Endothelial cell of umbilical vein (primary cell): ENCODE results near the gene ERP29. TPM values are rescaled to one million over a fixed set of nuclear protein-coding genes. Genes with fewer than 3 reads are reported as not detected.
"Not testable (repeated sequence)": the region's sequence is repeated elsewhere in the genome, so short reads cannot be mapped to it uniquely, and the experiment has no call there.

Experiments used
- BruUV-seq: library from RNA; stranded (reverse); fragments of 400-500 nt; replicated peaks from 2 replicates; lab custom pipeline; 2021; lab: Mats Ljungman, UMichigan
- CTCF ChIA-PET: fragments of 300-600, 350-600 bp; sonication (Branson Sonifier 250); formaldehyde crosslinking; loops from one replicate; lab custom pipeline; 2021; ENCODE audit warnings: antibody characterized with exemption, inconsistent platforms; lab: Charles Lee
- POLR2A ChIA-PET: fragments of 300-600, 350-600 bp; sonication (Branson Sonifier 250); formaldehyde crosslinking; loops from one replicate; lab custom pipeline; 2021; ENCODE audit warnings: antibody characterized with exemption, inconsistent platforms; lab: Charles Lee
- DNase-seq: peaks from one replicate; pipeline ENCODE4 v3.0.0-alpha.2; 2011; ENCODE audit warnings: low read depth, low spot score
- FAIRE-seq: peaks from 2 replicates; lab custom pipeline; 2011; peaks lifted over from hg19 to GRCh38; lab: Jason Lieb, UNC
- H2AFZ ChIP-seq: 2 replicates; pipeline ENCODE4 v1.6.0; 2012; ENCODE audit warnings: low read depth, low read length, control low read depth, inconsistent platforms
- H3K27ac ChIP-seq: 2 replicates; pipeline ENCODE4 v1.5.1; 2011; ENCODE audit warnings: low read depth, mild to moderate bottlenecking, control low read depth, low read length, moderate library complexity; ENCODE audit not compliant: insufficient read depth
- H3K27me3 ChIP-seq, 2 experiments: 2 replicates each; pipeline versions ENCODE4 v1.6.0 to v1.6.1; 2011; ENCODE audit warnings: low read length in 2 of 2, mixed read lengths in 1 of 2; ENCODE audit not compliant: control insufficient read depth in 2 of 2, insufficient read depth in 2 of 2
- H3K36me3 ChIP-seq, 2 experiments: 2 replicates in 1 of 2; 3 replicates in 1 of 2; pipeline ENCODE4 v1.5.1; 2011; ENCODE audit warnings: low read length in 2 of 2, mild to moderate bottlenecking in 1 of 2, moderate library complexity in 1 of 2; ENCODE audit not compliant: control insufficient read depth in 2 of 2, insufficient read depth in 2 of 2; ENCODE audit errors: extremely low read depth in 1 of 2
- H3K4me1 ChIP-seq: 3 replicates; pipeline ENCODE4 v1.5.1; 2011; ENCODE audit warnings: mild to moderate bottlenecking, low read length; ENCODE audit not compliant: control insufficient read depth, insufficient read depth; ENCODE audit errors: extremely low read depth
- H3K4me2 ChIP-seq: 2 replicates; pipeline ENCODE4 v1.6.1; 2011; ENCODE audit warnings: low read length, control low read depth, mixed read lengths; ENCODE audit not compliant: insufficient read depth
- H3K4me3 ChIP-seq, 3 experiments: fragments of 200-600 bp in 1 of 3; sonication (generic), shearing (Covaris generic) in 1 of 3; replicated peaks in 1 of 3; 2 replicates each; pipeline ENCODE4 v1.5.1; 2011 to 2016; ENCODE audit warnings: control low read depth in 3 of 3, low read length in 3 of 3, mild to moderate bottlenecking in 2 of 3, inconsistent platforms in 1 of 3, low read depth in 1 of 3, moderate library complexity in 1 of 3; ENCODE audit not compliant: insufficient read depth in 1 of 3
- H3K79me2 ChIP-seq: 2 replicates; pipeline ENCODE4 v1.6.0; 2012; ENCODE audit warnings: low read length, inconsistent platforms; ENCODE audit not compliant: control insufficient read depth, insufficient read depth
- H3K9ac ChIP-seq: replicated peaks from 2 replicates; pipeline ENCODE3; 2011; ENCODE audit warnings: low read length, control low read depth; ENCODE audit not compliant: insufficient read depth; ENCODE audit errors: extremely low read depth
- H3K9me1 ChIP-seq: replicated peaks from 3 replicates; pipeline ENCODE4 v1.6.0; 2011; ENCODE audit warnings: mild to moderate bottlenecking, low read length; ENCODE audit not compliant: control insufficient read depth, insufficient read depth; ENCODE audit errors: extremely low read depth
- H3K9me3 ChIP-seq: replicated peaks from 2 replicates; pipeline ENCODE4 v1.5.1; 2012; ENCODE audit warnings: low read length, inconsistent platforms; ENCODE audit not compliant: control insufficient read depth, insufficient read depth
- H4K20me1 ChIP-seq: replicated peaks from 2 replicates; pipeline ENCODE3; 2011; ENCODE audit warnings: mild to moderate bottlenecking, low read length; ENCODE audit not compliant: control insufficient read depth, insufficient read depth; ENCODE audit errors: extremely low read depth
- EZH2 ChIP-seq: IDR thresholded peaks from 2 replicates; pipeline ENCODE4 v1.6.1; 2012; ENCODE audit warnings: borderline replicate concordance, low read depth, mild to moderate bottlenecking, moderate library complexity, low read length, inconsistent platforms; ENCODE audit not compliant: severe bottlenecking
- GATA2 ChIP-seq: IDR thresholded peaks from 2 replicates; pipeline ENCODE4 v1.7.0; 2011; ENCODE audit warnings: low read depth, mild to moderate bottlenecking, moderate library complexity, mixed read lengths, low read length; ENCODE audit not compliant: insufficient read length, insufficient read depth
- JUN ChIP-seq: IDR thresholded peaks from 2 replicates; pipeline ENCODE4 v1.6.1; 2011; ENCODE audit warnings: borderline replicate concordance, low read depth; ENCODE audit not compliant: insufficient read length, insufficient read depth
- POLR2A ChIP-seq: IDR thresholded peaks from 2 replicates; pipeline ENCODE4 v1.6.1; 2012; ENCODE audit warnings: low read depth, mild to moderate bottlenecking, control low read depth, low read length
- POLR2AphosphoS5 ChIP-seq: IDR thresholded peaks from 2 replicates; pipeline ENCODE4 v1.6.1; 2012; ENCODE audit warnings: low read depth, mild to moderate bottlenecking, control low read depth, low read length, moderate library complexity; ENCODE audit not compliant: insufficient read depth
- dilution Hi-C: fragments of 300-500 bp; cut with MboI; formaldehyde crosslinking; loops from one replicate; pipeline ENCODE4 v1.15.0; 2019; ENCODE audit warnings: low sequenced_read_pairs; ENCODE audit not compliant: extremely low pct_ligation_motif_present
- intact Hi-C: fragments of 100-400 bp; cut with micrococcal nuclease; formaldehyde crosslinking; loops from one replicate; pipeline ENCODE4 v1.10.0; 2022
- polyA plus RNA-seq, 4 experiments: library from polyadenylated mRNA; depleted of rRNA in 3 of 4; stranded (reverse) in 3 of 4; unstranded in 1 of 4; fragments of >200 nt; gene quantifications; 2 replicates each; pipeline versions ENCODE4 v1.2.1 to v1.2.3, GENCODE V29; 2011 to 2012; ENCODE audit warnings: missing spikeins in 1 of 4
- total RNA-seq: library from RNA; stranded (reverse); gene quantifications from 2 replicates; pipeline ENCODE4 v1.2.3, GENCODE V29; 2021
- TF ChIP-seq, protein P1 (sequence below): IDR thresholded peaks from 2 replicates; pipeline ENCODE4 v1.6.1; 2011; ENCODE audit not compliant: insufficient read depth, insufficient read length
- TF ChIP-seq, protein P2 (sequence below), 2 donors: IDR thresholded peaks; 1 replicate in 1 of 2; 2 replicates in 1 of 2; pipeline ENCODE4 v1.5.1; 2011; ENCODE audit warnings: low read length in 2 of 2, mild to moderate bottlenecking in 2 of 2, moderate library complexity in 2 of 2, control low read depth in 1 of 2, inconsistent platforms in 1 of 2, low read depth in 1 of 2; ENCODE audit not compliant: insufficient read depth in 1 of 2; ENCODE audit errors: extremely low read depth in 1 of 2

Gene ERP29
- total and polyA plus RNA-seq, 2 donors (not counting 3 experiments of a cell fraction or from before 2014, with no cell fraction given) = 77.1 to 116 TPM

DNA sequence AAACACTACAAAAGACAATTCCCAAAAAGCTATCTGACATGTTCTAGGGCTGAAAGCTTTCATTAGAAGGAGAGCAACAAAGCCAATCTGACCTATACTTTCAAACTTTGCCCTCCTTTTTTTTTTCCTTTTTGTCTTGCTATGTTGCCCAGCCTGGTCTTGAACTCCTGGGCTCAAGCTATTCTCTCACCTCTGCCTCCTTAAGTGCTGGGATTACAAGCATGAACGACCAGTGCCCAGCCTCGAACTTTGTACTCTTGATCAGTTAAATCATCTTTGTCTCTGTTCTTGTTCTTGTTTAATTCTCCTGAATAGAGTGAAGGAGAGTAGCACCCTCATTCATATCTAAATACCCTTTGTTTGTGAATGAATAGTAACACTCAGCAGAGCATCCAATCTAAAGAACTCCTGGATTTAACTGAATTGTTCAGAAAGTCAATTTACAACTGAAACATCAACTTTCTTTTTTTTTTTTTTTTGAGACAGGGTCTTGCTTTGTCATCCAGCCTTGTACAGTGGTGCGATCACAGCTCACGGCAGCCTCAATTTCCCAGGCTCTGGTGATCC lies 22.1 kb downstream of the ERP29 start:
- H3K4me1 ChIP-seq = no peaks in the 10 kb centered on the region
- no peaks in the 10 kb centered on the region for H3K9me3 ChIP-seq
- intact Hi-C loops (no loop called here), dilution Hi-C loops (no loop called here)
- BruUV-seq = no TSS peak
- no peak for DNase-seq
- H3K9ac ChIP-seq = no peak overlapping the region
- no peak for FAIRE-seq
- H4K20me1 ChIP-seq = no peaks in the 10 kb centered on the region
- ChIA-PET POLR2A (interaction anchor here (0.6 kb wide), 1 partner anchor 110 kb away, joined by 4 read pairs; no protein-coding TSS in a partner anchor), CTCF (interaction anchor here (1.5 kb wide), 1 partner anchor 12 kb away, joined by 4 read pairs; no protein-coding TSS in a partner anchor)
- H3K27me3 ChIP-seq = no peaks in the 10 kb centered on the region
- no peak overlapping the region for H2AFZ ChIP-seq
- peaks cover 7 to 26% of the 10 kb centered on the region in 2 experiments for H3K36me3 ChIP-seq
- H3K9me1 ChIP-seq = no peaks in the 10 kb centered on the region
- no peak overlapping the region for H3K4me2 ChIP-seq
- no peak overlapping the region for H3K27ac ChIP-seq
- no peak overlapping the region for H3K4me3 ChIP-seq
- no peak for TF ChIP-seq JUN
- no peak for TF ChIP-seq POLR2A
- no peak for TF ChIP-seq POLR2AphosphoS5
- TF ChIP-seq, protein P1, sequence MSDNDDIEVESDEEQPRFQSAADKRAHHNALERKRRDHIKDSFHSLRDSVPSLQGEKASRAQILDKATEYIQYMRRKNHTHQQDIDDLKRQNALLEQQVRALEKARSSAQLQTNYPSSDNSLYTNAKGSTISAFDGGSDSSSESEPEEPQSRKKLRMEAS = no peak
- no peak for TF ChIP-seq EZH2
- TF ChIP-seq GATA2 = no peak
- TF ChIP-seq, protein P2, sequence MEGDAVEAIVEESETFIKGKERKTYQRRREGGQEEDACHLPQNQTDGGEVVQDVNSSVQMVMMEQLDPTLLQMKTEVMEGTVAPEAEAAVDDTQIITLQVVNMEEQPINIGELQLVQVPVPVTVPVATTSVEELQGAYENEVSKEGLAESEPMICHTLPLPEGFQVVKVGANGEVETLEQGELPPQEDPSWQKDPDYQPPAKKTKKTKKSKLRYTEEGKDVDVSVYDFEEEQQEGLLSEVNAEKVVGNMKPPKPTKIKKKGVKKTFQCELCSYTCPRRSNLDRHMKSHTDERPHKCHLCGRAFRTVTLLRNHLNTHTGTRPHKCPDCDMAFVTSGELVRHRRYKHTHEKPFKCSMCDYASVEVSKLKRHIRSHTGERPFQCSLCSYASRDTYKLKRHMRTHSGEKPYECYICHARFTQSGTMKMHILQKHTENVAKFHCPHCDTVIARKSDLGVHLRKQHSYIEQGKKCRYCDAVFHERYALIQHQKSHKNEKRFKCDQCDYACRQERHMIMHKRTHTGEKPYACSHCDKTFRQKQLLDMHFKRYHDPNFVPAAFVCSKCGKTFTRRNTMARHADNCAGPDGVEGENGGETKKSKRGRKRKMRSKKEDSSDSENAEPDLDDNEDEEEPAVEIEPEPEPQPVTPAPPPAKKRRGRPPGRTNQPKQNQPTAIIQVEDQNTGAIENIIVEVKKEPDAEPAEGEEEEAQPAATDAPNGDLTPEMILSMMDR (IDR thresholded peaks at IDR 0.05; ENCODE audit: extremely low read depth in 1 of 2, insufficient read depth in 1 of 2, low read depth in 1 of 2, low read length in 2 of 2) = no peak
- no peaks in the 10 kb centered on the region for H3K79me2 ChIP-seq

DNA sequence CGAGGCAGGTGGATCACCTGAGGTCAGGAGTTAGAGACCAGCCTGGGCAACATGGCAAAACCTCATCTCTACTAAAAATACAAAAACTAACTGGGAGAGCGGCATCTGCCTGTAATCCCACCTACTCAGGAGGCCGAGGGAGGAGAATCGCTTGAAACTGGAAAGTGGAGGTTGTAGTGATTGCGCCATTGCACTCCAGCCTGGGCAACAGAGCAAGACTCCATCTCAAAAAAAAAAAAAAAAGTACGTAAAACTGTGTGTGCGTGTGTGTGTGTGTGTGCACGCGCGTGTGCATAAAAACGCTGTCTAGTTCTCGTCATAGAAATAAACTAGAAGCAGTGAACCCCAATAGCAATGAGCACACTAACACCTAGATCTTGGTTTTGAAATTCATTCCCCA lies 23.4 kb downstream of the ERP29 start:
- POLR2A ChIA-PET, H3K9me3 ChIP-seq, H2AFZ ChIP-seq, H3K4me3 ChIP-seq, FAIRE-seq, DNase-seq, H3K9me1 ChIP-seq, H3K4me2 ChIP-seq, H3K27me3 ChIP-seq, H3K9ac ChIP-seq, H3K4me1 ChIP-seq, H3K79me2 ChIP-seq, H4K20me1 ChIP-seq, dilution Hi-C loops, intact Hi-C loops, H3K27ac ChIP-seq, BruUV-seq: not testable (repeated sequence)
- H3K36me3 ChIP-seq = peaks cover 7 to 21% of the 10 kb centered on the region in 2 experiments
- CTCF ChIA-PET = interaction anchor here (1.5 to 1.6 kb wide), 2 partner anchors 12 to 14 kb away, joined by 4 to 5 read pairs; no protein-coding TSS in a partner anchor
